GM18507 (cell line): ENCODE measurements around the gene DMC1.

ENCODE experiments used
- DNase-seq: peaks from one replicate; pipeline ENCODE4 v3.0.0; 2011; ENCODE audit warnings: low read depth; ENCODE audit not compliant: insufficient read length; ENCODE audit errors: extremely low spot score
- FAIRE-seq: peaks from 2 replicates; lab custom pipeline; 2011; peaks lifted over from hg19 to GRCh38; lab: Jason Lieb, UNC

The DMC1 gene

GRCh38 chr22:38569181-38569971 is 607 bp downstream of the DMC1 start:
- DNase-seq, result no peak
- FAIRE-seq, result no peak

GRCh38 chr22:38567531-38568285 is 2.3 kb downstream of the DMC1 start:
- DNase-seq (no peak), FAIRE-seq (no peak)

GRCh38 chr22:38566726-38567504 is 3.1 kb downstream of the DMC1 start:
- no peak for FAIRE-seq
- no peak for DNase-seq

- FAIRE-seq, result no peak
These were observed 4.5 kb downstream of the DMC1 start for GRCh38 chr22:38565441-38565840.

GRCh38 chr22:38564669-38565068 is 5.3 kb downstream of the DMC1 start:
- DNase-seq (no peak), FAIRE-seq (no peak)

More at GRCh38 chr22:38565441-38565840, 4.5 kb downstream of the DMC1 start:
- no peak for DNase-seq

GRCh38 chr22:38554281-38554680 is 15.7 kb downstream of the DMC1 start:
- FAIRE-seq, result no peak
- no peak for DNase-seq

GRCh38 chr22:38549101-38549894 is 20.7 kb downstream of the DMC1 start:
- FAIRE-seq (peak; percentile 44), DNase-seq (no peak)

- no peak for FAIRE-seq
- DNase-seq, result no peak
These were observed 29.3 kb downstream of the DMC1 start for GRCh38 chr22:38540701-38541100.

GRCh38 chr22:38531251-38531938 is 38.6 kb downstream of the DMC1 start:
- DNase-seq, result no peak
- no peak for FAIRE-seq

- FAIRE-seq, result no peak
- no peak for DNase-seq
These were observed 45.6 kb downstream of the DMC1 start for GRCh38 chr22:38524429-38524828.

GRCh38 chr22:38523479-38523878 is 46.5 kb downstream of the DMC1 start:
- no peak for DNase-seq
- no peak for FAIRE-seq

GRCh38 chr22:38523029-38523428 is 47.0 kb downstream of the DMC1 start:
- DNase-seq, result no peak
- no peak for FAIRE-seq

- FAIRE-seq (no peak), DNase-seq (no peak)
These were observed 50.3 kb downstream of the DMC1 start for GRCh38 chr22:38519453-38520250.

GRCh38 chr22:38518620-38519019 is 51.4 kb downstream of the DMC1 start:
- DNase-seq (no peak), FAIRE-seq (no peak)

- FAIRE-seq (peak; percentile 67), DNase-seq (peak; percentile 9)
These were observed 56.9 kb downstream of the DMC1 start for GRCh38 chr22:38513063-38513462.

- DNase-seq (no peak), FAIRE-seq (no peak)
These were observed 59.5 kb downstream of the DMC1 start for GRCh38 chr22:38510416-38510970.

- DNase-seq (peak; percentile 76), FAIRE-seq (peak; percentile 98)
These were observed 63.6 kb downstream of the DMC1 start, which contains the start of gene DDX17 for GRCh38 chr22:38506118-38506962. Gene DDX17, minus strand, starts transcription at chr22:38506311.
